Measurements from ENCODE around the gene TRIM33. TPM values are rescaled to one million over a fixed set of nuclear protein-coding genes. Genes with fewer than 3 reads are reported as not detected.

The TRIM33 gene
- total RNA-seq, 4 donors from 2014 or later, result 29.2 to 40.7 (median 33.7) TPM

GRCh38 chr1:114349891-114350605 lies 161.0 kb downstream of the TRIM33 start:
- DNase-seq (ENCODE audit: low spot score) (no peak), ATAC-seq (ENCODE audit: low FRiP score) (no peak)
- no peak for TF ChIP-seq CTCF (IDR thresholded peaks at IDR 0.05)

DNA sequence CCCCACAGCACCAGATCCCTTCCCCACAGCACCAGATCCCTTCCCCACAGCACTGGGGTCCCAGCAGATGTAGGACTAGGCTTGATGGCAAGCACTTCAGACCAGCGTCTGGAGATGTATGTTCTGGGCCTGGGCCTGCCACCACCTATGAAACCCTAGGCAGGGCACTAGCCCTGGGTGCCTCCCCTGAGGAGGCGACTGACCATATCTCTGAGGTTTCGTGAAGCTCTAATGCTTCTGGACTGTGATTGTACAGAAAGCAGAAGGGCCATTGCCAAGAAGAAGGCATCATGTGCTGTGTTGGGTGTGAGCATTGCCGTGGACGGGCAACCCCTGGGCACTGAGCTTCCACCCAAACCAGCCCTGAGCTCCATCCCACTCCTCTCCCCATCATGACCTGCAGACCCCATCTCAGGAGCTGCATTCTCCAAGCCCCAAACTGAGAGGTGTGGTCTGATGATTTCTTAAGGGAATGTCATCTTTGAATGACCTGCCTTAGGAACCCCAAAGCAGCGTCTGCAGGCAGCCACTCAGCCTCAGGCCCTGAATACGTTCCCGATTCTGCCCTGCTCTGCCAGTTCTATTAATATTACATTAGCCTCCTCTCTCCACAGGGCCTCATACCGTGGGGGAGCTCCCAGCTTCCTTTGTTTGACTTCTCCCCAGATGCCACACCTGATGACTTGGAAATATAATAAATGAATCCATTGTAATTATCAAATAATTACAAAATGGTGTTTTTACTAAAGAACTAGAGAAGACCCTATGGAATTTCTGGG lies 163.4 kb downstream of the TRIM33 start:
- TF ChIP-seq CTCF (IDR thresholded peaks at IDR 0.05), result no peak
- DNase-seq (ENCODE audit: low spot score), result no peak
- ATAC-seq (ENCODE audit: low FRiP score), result no peak

DNA sequence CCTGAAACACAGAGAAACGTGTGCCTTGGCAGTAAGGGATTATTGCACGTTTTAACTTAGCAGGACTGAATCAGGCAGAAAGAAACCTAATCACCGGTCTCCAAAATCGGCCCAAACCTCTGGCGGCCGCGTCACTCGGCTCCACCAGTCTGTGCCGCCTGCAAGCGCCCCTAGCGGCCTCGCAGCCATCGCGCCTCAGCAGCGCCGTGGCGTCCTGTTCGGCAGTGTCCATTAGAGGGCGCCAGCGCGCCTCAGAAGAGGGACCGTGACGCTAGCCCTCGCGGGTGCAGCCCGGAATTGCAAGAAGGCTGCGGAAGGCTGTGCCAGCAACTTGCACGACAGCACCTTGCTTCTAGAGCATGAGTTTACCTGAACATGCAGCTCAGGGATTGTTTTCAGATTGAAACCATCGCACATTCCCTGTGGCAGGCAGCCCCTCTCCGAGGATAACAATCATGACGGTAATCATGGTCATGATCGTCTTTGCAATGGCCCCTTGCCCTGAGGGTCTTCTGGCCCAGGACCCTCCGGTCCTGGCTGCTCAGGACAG lies 164.4 kb downstream of the TRIM33 start:
- peak in 2 of 3 donors; percentile 96 to 99 for TF ChIP-seq CTCF (IDR thresholded peaks at IDR 0.05)
- peak; percentile 98 for ATAC-seq (ENCODE audit: low FRiP score)
- DNase-seq (ENCODE audit: low spot score), result peak; percentile 90

GRCh38 chr1:114345930-114346479 lies 165.0 kb downstream of the TRIM33 start:
- DNase-seq (ENCODE audit: low spot score) (no peak), ATAC-seq (ENCODE audit: low FRiP score) (peak; percentile 75)
- TF ChIP-seq CTCF (IDR thresholded peaks at IDR 0.05), result no peak

DNA sequence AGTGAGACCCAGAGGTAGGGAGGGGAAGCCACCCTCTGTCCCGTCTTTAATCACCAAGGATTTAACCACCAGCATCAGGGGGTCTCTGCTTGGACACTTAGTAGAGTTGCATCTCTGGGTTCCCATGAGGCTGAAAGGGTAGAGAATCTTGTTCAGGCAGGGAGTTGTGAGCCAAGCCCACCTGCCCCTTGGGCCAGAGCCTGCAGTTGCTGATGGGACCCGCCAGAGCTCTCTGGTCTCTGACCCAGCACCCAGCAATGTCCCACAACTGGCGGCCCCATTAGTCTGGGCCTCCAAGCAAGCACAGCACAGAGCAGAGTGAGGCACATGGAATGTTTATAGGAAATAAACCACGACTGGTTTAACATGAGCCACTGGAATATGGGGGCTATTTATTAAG lies 166.3 kb downstream of the TRIM33 start:
- no peak for TF ChIP-seq CTCF (IDR thresholded peaks at IDR 0.05)
- DNase-seq (ENCODE audit: low spot score) (no peak), ATAC-seq (ENCODE audit: low FRiP score) (no peak)

Small RNAs within 50 kb of the gene (small RNA-seq; reads per million reads assigned to genes)
- not detected for gene RF00019

Other genes starting within 250 kb of the TRIM33 start
- gene BCAS2, start 70.4 kb upstream of the TRIM33 start, total RNA-seq, result 10 to 100 TPM; 32.3 to 54.3 (median 35.6) TPM
- gene DENND2C, start 158.8 kb upstream of the TRIM33 start, total RNA-seq, result 1 to 10 TPM; 1.9 to 6.6 (median 3.1) TPM
- not detected for gene AMPD1, start 184.3 kb upstream of the TRIM33 start, total RNA-seq
- gene NRAS, start 205.6 kb upstream of the TRIM33 start, total RNA-seq, result 10 to 100 TPM; 24.1 to 46.2 (median 31.9) TPM
- 1,000 to 10,000 TPM in 3 of 4 donors, 100 to 1,000 TPM in 1; 879 to 1,224 (median 1,011) TPM for gene CSDE1, start 246.8 kb upstream of the TRIM33 start, total RNA-seq

Measured in omental fat pad (tissue), 4 donors.